HL-60/S4 treated with phorbol 12-myristate 13-acetate at 8.2 ng/mL for 4 days and 3 days (cell line): Measurements from ENCODE around the gene KCNK18.

Experiments used
- in situ Hi-C: fragments of 300-500 bp; cut with MboI; formaldehyde crosslinking; loops from 2 replicates; pipeline ENCODE4 v1.15.0; 2022; ENCODE audit warnings: low sequenced_read_pairs

The KCNK18 gene

GRCh38 chr10:117197189-117197588 lies at the start of gene KCNK18:
KCNK18 (plus strand) TSS chr10:117197489; CDS start chr10:117197489, 0 bp downstream.
- in situ Hi-C loops, result no loop called here

GRCh38 chr10:117148284-117148683 lies 49.0 kb upstream of the KCNK18 start:
- in situ Hi-C loops, result no loop called here

GRCh38 chr10:117152668-117153067 lies 44.6 kb upstream of the KCNK18 start:
- in situ Hi-C loops, result no loop called here

- in situ Hi-C loops, result no loop called here
Measured at GRCh38 chr10:117158297-117158696, 39.0 kb upstream of the KCNK18 start.

- in situ Hi-C loops, result no loop called here
Measured at GRCh38 chr10:117159390-117159789, 37.9 kb upstream of the KCNK18 start.

- in situ Hi-C loops, result no loop called here
Measured at GRCh38 chr10:117160567-117160966, 36.7 kb upstream of the KCNK18 start.

GRCh38 chr10:117161386-117162033 lies 35.8 kb upstream of the KCNK18 start:
- in situ Hi-C loops, result no loop called here

- in situ Hi-C loops, result no loop called here
Measured at GRCh38 chr10:117162093-117163060, 34.9 kb upstream of the KCNK18 start.

GRCh38 chr10:117163061-117163953 lies 34.0 kb upstream of the KCNK18 start:
- in situ Hi-C loops, result no loop called here

GRCh38 chr10:117163954-117164548 lies 33.2 kb upstream of the KCNK18 start:
- in situ Hi-C loops, result no loop called here

- in situ Hi-C loops, result no loop called here
Measured at GRCh38 chr10:117164592-117165537, 32.4 kb upstream of the KCNK18 start.

- in situ Hi-C loops, result no loop called here
Measured at GRCh38 chr10:117165538-117166417, 31.5 kb upstream of the KCNK18 start.

GRCh38 chr10:117166418-117167345 lies 30.6 kb upstream of the KCNK18 start:
- in situ Hi-C loops, result no loop called here

GRCh38 chr10:117167346-117167788 lies 29.9 kb upstream of the KCNK18 start:
- in situ Hi-C loops, result no loop called here

- in situ Hi-C loops, result no loop called here
Measured at GRCh38 chr10:117167789-117168674, 29.3 kb upstream of the KCNK18 start.

GRCh38 chr10:117168729-117169128 lies 28.6 kb upstream of the KCNK18 start:
- in situ Hi-C loops, result no loop called here
